Measurements from ENCODE around the gene SYNGR3. TPM values are rescaled to one million over a fixed set of nuclear protein-coding genes. Genes with fewer than 3 reads are reported as not detected.

Gene SYNGR3, protein sequence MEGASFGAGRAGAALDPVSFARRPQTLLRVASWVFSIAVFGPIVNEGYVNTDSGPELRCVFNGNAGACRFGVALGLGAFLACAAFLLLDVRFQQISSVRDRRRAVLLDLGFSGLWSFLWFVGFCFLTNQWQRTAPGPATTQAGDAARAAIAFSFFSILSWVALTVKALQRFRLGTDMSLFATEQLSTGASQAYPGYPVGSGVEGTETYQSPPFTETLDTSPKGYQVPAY
- polyA plus RNA-seq, result 1 to 10 TPM; 4.6 to 6.7 (median 6.4) TPM

- H3K27me3 Mint-ChIP-seq (ENCODE audit: low read depth in 3 of 3), result peaks cover 12 to 22% (median 18%) of the 10 kb centered on the region in 3 donors
- peak within 1 kb of the TSS; percentile 17 to 93 (median 88) for H3K27ac Mint-ChIP-seq
- DNase-seq, result peak in 1 of 3 donors; percentile 35
- peak within 1 kb of the TSS; percentile 79 to 85 (median 80) for H3K4me3 Mint-ChIP-seq
- H3K4me1 Mint-ChIP-seq, result peaks cover 31 to 32% of the 10 kb centered on the region in 2 donors
- no peaks in the 10 kb centered on the region for H3K9me3 Mint-ChIP-seq
- no peaks in the 10 kb centered on the region for H3K36me3 Mint-ChIP-seq
Observed at GRCh38 chr16:1989209-1990100, at the start of gene SYNGR3. Gene SYNGR3, plus strand, starts transcription at chr16:1989970. Its CDS starts 133 bp downstream, at chr16:1990103.

- Mint-ChIP-seq H3K27me3 (ENCODE audit: low read depth in 3 of 3) (peaks cover 0 to 7% (median 0%) of the 10 kb centered on the region in 3 donors), H3K27ac (no peak overlapping the region)
- DNase-seq, result no peak
Observed at GRCh38 chr16:1940273-1941161, 49.3 kb upstream of the SYNGR3 start.

GRCh38 chr16:1941162-1942046, 48.4 kb upstream of the SYNGR3 start:
- peaks cover 15 to 24% of the 10 kb centered on the region in 2 donors for H3K4me1 Mint-ChIP-seq
- H3K27me3 Mint-ChIP-seq (ENCODE audit: low read depth in 3 of 3), result peaks cover 0 to 7% (median 0%) of the 10 kb centered on the region in 3 donors
- DNase-seq, result no peak
- H3K4me3 Mint-ChIP-seq, result peak overlapping the region; percentile 78 to 89 (median 87)
- no peak overlapping the region for H3K27ac Mint-ChIP-seq
- H3K9me3 Mint-ChIP-seq, result no peaks in the 10 kb centered on the region
- peaks cover 0 to 11% (median 3%) of the 10 kb centered on the region in 3 donors for H3K36me3 Mint-ChIP-seq

More at GRCh38 chr16:1940273-1941161, 49.3 kb upstream of the SYNGR3 start:
- peaks cover 15 to 24% of the 10 kb centered on the region in 2 donors for H3K4me1 Mint-ChIP-seq
- H3K4me3 Mint-ChIP-seq, result peak overlapping the region in 1 of 5 donors; percentile 4
- peaks cover 0 to 11% (median 3%) of the 10 kb centered on the region in 3 donors for H3K36me3 Mint-ChIP-seq
- no peaks in the 10 kb centered on the region for H3K9me3 Mint-ChIP-seq

DNA sequence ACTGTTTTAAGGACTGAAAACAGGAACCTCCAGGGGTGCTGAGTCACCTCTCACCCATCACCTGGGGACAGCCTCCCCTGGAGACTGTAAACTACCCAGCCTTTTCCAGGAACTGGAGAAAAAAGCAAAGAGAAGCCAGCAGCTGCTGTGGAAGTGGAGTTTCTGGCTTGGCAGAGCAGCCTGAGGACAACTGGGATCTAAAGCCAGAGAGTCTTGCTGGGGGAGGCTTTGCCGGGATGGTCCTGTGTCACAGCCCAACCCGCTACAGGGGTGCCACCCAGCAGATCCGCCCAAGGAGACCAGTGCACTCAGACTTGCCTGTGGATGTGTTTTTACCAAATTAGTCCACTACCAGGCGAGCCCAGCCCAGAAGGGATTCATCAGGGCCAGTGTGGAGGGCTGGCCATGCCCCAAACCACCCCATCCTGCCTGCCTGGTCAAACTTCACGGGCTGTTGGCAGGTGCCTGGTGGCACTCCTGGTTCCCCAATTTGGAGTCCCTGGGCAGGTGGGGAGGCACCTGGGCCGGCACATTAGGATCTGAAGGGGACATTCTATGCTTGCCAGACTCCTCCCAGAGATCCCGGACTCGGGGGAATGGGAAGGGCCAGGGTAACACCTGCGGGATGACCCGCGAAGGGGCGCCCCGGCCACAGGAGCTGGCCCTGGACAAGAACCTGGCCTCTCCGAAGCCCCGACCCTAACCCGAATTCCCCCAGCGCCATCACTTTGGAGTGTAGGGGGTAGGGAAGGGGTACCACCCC, 47.5 kb upstream of the SYNGR3 start:
- DNase-seq, result no peak
- H3K36me3 Mint-ChIP-seq, result peaks cover 0 to 11% (median 3%) of the 10 kb centered on the region in 3 donors
- peaks cover 0 to 7% (median under 1%) of the 10 kb centered on the region in 3 donors for H3K27me3 Mint-ChIP-seq (ENCODE audit: low read depth in 3 of 3)
- peak overlapping the region; percentile 78 to 89 (median 87) for H3K4me3 Mint-ChIP-seq
- H3K4me1 Mint-ChIP-seq, result peaks cover 15 to 24% of the 10 kb centered on the region in 2 donors
- H3K9me3 Mint-ChIP-seq, result no peaks in the 10 kb centered on the region
- H3K27ac Mint-ChIP-seq, result peak overlapping the region in 3 of 6 donors; percentile 50 to 83 (median 62)

GRCh38 chr16:1942810-1943726, 46.7 kb upstream of the SYNGR3 start, which contains the start of gene MSRB1:
Gene MSRB1, minus strand, starts transcription at chr16:1943199. Its CDS starts 43 bp downstream, at chr16:1943156.
- H3K4me1 Mint-ChIP-seq, result peaks cover 15 to 24% of the 10 kb centered on the region in 2 donors
- no peaks in the 10 kb centered on the region for H3K9me3 Mint-ChIP-seq
- H3K36me3 Mint-ChIP-seq, result peaks cover 0 to 10% (median 2%) of the 10 kb centered on the region in 3 donors
- peak within 1 kb of the TSS; percentile 62 to 83 (median 74) for H3K27ac Mint-ChIP-seq
- peak; percentile 98 to 99 (median 99) for DNase-seq
- H3K4me3 Mint-ChIP-seq, result peak within 1 kb of the TSS; percentile 78 to 89 (median 87)
- H3K27me3 Mint-ChIP-seq (ENCODE audit: low read depth in 3 of 3), result peaks cover 0 to 7% (median 3%) of the 10 kb centered on the region in 3 donors

DNA sequence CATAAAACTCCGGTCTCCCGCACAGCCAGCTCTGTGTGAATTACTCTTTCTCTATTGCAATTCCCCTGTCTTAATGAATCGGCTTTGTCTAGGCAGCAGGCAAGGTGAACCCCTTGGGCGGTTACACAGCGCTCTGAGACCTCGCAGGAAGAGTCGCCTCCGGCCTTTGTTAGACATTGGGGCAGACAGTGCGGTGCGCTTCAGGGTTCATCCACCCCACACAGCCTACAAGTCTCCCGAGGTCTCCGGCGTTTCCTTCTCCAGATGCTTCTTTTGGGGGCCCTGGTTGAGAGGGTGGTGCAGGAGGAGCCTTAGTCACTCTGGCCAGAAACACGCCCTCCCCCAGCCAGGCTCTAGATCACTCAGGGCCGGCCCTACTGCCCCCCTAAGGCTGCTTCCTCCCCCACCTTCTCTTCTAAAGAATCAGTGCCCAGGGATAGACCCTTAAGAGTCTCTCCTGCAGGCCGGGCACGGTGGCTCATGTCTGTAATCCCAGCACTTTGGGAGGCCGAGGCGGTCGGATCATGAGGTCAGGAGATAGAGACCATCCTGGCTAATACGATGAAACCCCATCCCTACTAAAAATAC, 45.1 kb upstream of the SYNGR3 start:
- Mint-ChIP-seq H3K4me1 (peaks cover 15 to 24% of the 10 kb centered on the region in 2 donors), H3K9me3 (no peaks in the 10 kb centered on the region), H3K4me3 (peak overlapping the region; percentile 19 to 78 (median 55)), H3K27ac (peak overlapping the region in 2 of 6 donors; percentile 28 to 34), H3K27me3 (ENCODE audit: low read depth in 3 of 3) (peaks cover 0 to 7% (median 3%) of the 10 kb centered on the region in 3 donors), H3K36me3 (no peaks in the 10 kb centered on the region)
- no peak for DNase-seq

GRCh38 chr16:1945559-1946391, 44.0 kb upstream of the SYNGR3 start:
- no peaks in the 10 kb centered on the region for H3K9me3 Mint-ChIP-seq
- no peaks in the 10 kb centered on the region for H3K36me3 Mint-ChIP-seq
- H3K27me3 Mint-ChIP-seq (ENCODE audit: low read depth in 3 of 3), result peaks cover 0 to 7% (median 3%) of the 10 kb centered on the region in 3 donors
- no peak overlapping the region for H3K27ac Mint-ChIP-seq
- H3K4me3 Mint-ChIP-seq, result no peak overlapping the region
- DNase-seq, result no peak
- peaks cover 15 to 24% of the 10 kb centered on the region in 2 donors for H3K4me1 Mint-ChIP-seq

- H3K9me3 Mint-ChIP-seq, result no peaks in the 10 kb centered on the region
- no peak overlapping the region for H3K4me3 Mint-ChIP-seq
- DNase-seq, result no peak
- H3K27ac Mint-ChIP-seq, result no peak overlapping the region
- peaks cover 0 to 9% (median 3%) of the 10 kb centered on the region in 3 donors for H3K27me3 Mint-ChIP-seq (ENCODE audit: low read depth in 3 of 3)
- H3K4me1 Mint-ChIP-seq, result peaks cover 14 to 19% of the 10 kb centered on the region in 2 donors
- H3K36me3 Mint-ChIP-seq, result no peaks in the 10 kb centered on the region
Observed at GRCh38 chr16:1946495-1947368, 43.0 kb upstream of the SYNGR3 start.

DNA sequence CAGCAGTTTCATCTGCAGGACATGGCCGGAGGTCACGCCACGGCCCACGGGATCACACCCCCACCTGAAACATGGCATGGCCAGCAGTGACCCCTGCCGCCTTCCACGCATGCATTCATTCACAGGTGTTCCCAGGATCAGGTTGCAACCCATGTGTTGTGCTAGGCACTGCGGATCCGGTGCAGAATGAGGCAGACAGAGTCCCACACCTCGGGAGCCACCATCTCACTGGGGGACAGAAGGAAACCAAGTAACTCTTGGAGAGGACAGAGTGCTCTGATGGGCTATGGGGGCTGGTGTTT, 42.5 kb upstream of the SYNGR3 start:
- DNase-seq, result no peak
- peaks cover 9 to 14% of the 10 kb centered on the region in 2 donors for H3K4me1 Mint-ChIP-seq
- H3K4me3 Mint-ChIP-seq, result no peak overlapping the region
- H3K9me3 Mint-ChIP-seq, result no peaks in the 10 kb centered on the region
- H3K36me3 Mint-ChIP-seq, result no peaks in the 10 kb centered on the region
- H3K27me3 Mint-ChIP-seq (ENCODE audit: low read depth in 3 of 3), result peaks cover 0 to 9% (median 3%) of the 10 kb centered on the region in 3 donors
- no peak overlapping the region for H3K27ac Mint-ChIP-seq
